Activated naive CD8-positive, alpha-beta T cell treated with anti-CD3 and anti-CD28 coated beads, Interleukin-2, amount 50 U/mL, for 24 hours (primary cell): Measurements from ENCODE around the gene GRAMD1B.
A peak's percentile ranks its signal among the peaks of the same experiment; 100 is the strongest.

Source experiments
- ATAC-seq: fragments of 150-1000 bp; cut with Tn5 transposase; one replicate; pipeline ENCODE4 v1.10.0; 2021
- DNase-seq: peaks from one replicate; pipeline ENCODE4 v3.0.0; 2021
- H3K27ac Mint-ChIP-seq: one replicate; pipeline ENCODE4 v1.8.0; 2021; ENCODE audit warnings: mild to moderate bottlenecking, mixed read lengths
- H3K27me3 Mint-ChIP-seq: one replicate; pipeline ENCODE4 v1.8.0; 2021; ENCODE audit warnings: mixed read lengths
- H3K36me3 Mint-ChIP-seq: one replicate; pipeline ENCODE4 v1.8.0; 2021; ENCODE audit warnings: low read depth, mixed read lengths
- H3K4me1 Mint-ChIP-seq: one replicate; pipeline ENCODE4 v1.8.0; 2021; ENCODE audit warnings: mixed read lengths
- H3K4me3 Mint-ChIP-seq: one replicate; pipeline ENCODE4 v1.8.0; 2021; ENCODE audit warnings: mild to moderate bottlenecking, moderate library complexity, mixed read lengths
- H3K9me3 Mint-ChIP-seq: one replicate; pipeline ENCODE4 v1.8.0; 2021; ENCODE audit warnings: mixed read lengths

The GRAMD1B gene

GRCh38 chr11:123575441-123575840 lies 145.4 kb downstream of the GRAMD1B start:
- Mint-ChIP-seq H3K27ac (no peak overlapping the region), H3K4me1 (peaks cover 9% of the 10 kb centered on the region), H3K27me3 (peaks cover 3% of the 10 kb centered on the region), H3K4me3 (no peak overlapping the region), H3K36me3 (no peaks in the 10 kb centered on the region), H3K9me3 (no peaks in the 10 kb centered on the region)
- no peak for DNase-seq
- no peak for ATAC-seq

GRCh38 chr11:123576082-123576481 lies 146.0 kb downstream of the GRAMD1B start:
- Mint-ChIP-seq H3K36me3 (no peaks in the 10 kb centered on the region), H3K4me3 (no peak overlapping the region), H3K27me3 (peaks cover 7% of the 10 kb centered on the region), H3K4me1 (peaks cover 12% of the 10 kb centered on the region), H3K27ac (no peak overlapping the region), H3K9me3 (no peaks in the 10 kb centered on the region)
- no peak for DNase-seq
- no peak for ATAC-seq

GRCh38 chr11:123576501-123576900 lies 146.4 kb downstream of the GRAMD1B start:
- peaks cover 12% of the 10 kb centered on the region for H3K4me1 Mint-ChIP-seq
- no peaks in the 10 kb centered on the region for H3K36me3 Mint-ChIP-seq
- ATAC-seq (no peak), DNase-seq (no peak)
- no peaks in the 10 kb centered on the region for H3K9me3 Mint-ChIP-seq
- H3K27ac Mint-ChIP-seq: no peak overlapping the region
- H3K27me3 Mint-ChIP-seq: peaks cover 8% of the 10 kb centered on the region
- H3K4me3 Mint-ChIP-seq: no peak overlapping the region

DNA sequence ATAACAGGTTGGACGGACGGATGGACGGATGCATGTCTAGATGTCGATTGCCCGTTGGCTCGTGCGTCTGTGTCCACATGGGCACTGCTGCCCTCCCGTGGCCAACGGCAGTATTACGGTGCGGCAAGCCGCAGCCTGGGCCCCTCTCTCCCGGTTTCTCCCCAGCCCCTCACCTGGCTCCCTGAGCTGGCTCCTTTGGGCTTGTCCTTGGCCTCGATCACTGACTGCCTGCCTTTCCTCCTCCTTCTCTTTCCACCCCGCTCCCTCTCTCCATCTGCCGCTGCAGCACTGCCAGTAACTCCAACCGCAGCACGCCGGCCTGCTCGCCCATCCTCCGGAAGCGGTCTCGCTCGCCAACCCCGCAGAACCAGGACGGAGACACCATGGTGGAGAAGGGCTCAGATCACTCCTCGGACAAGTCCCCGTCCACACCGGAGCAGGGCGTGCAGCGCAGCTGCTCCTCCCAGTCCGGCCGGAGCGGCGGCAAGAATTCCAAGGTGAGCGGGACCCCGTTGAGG lies 147.1 kb downstream of the GRAMD1B start:
- Mint-ChIP-seq H3K4me1 (peaks cover 12% of the 10 kb centered on the region), H3K27me3 (peaks cover 8% of the 10 kb centered on the region), H3K4me3 (no peak overlapping the region), H3K27ac (no peak overlapping the region), H3K9me3 (no peaks in the 10 kb centered on the region), H3K36me3 (no peaks in the 10 kb centered on the region)
- ATAC-seq (peak; percentile 46), DNase-seq (peak; percentile 82)

GRCh38 chr11:123578778-123579481 lies 148.9 kb downstream of the GRAMD1B start:
- peaks cover 8% of the 10 kb centered on the region for H3K27me3 Mint-ChIP-seq
- no peaks in the 10 kb centered on the region for H3K36me3 Mint-ChIP-seq
- no peak for DNase-seq
- no peaks in the 10 kb centered on the region for H3K9me3 Mint-ChIP-seq
- no peak overlapping the region for H3K4me3 Mint-ChIP-seq
- peak overlapping the region; percentile 10 for H3K27ac Mint-ChIP-seq
- H3K4me1 Mint-ChIP-seq: peaks cover 12% of the 10 kb centered on the region
- ATAC-seq: no peak

- peak overlapping the region; percentile 10 for H3K27ac Mint-ChIP-seq
- no peaks in the 10 kb centered on the region for H3K9me3 Mint-ChIP-seq
- H3K4me3 Mint-ChIP-seq: no peak overlapping the region
- peaks cover 12% of the 10 kb centered on the region for H3K4me1 Mint-ChIP-seq
- H3K27me3 Mint-ChIP-seq: peaks cover 8% of the 10 kb centered on the region
- no peaks in the 10 kb centered on the region for H3K36me3 Mint-ChIP-seq
- ATAC-seq (no peak), DNase-seq (no peak)
These were observed 149.4 kb downstream of the GRAMD1B start for GRCh38 chr11:123579482-123579812.

DNA sequence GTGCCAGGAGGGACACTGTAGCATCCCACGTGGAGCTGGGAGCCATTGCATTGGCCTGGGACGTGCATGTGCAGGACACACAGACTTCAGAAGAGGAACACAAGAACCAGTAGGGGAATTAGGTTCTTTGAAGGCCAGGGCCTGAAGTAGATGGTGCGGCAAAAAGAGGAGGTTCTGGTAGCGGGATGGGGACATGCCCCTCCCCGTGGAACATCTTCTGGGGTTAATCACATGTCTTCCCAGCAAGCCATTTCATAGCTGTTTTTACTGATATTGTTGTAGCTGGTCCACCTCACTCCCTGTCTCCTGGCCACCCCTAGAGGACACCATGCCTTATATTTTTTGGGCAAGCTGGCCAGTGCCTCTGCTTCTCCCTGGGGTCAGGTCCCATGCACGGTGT lies 150.1 kb downstream of the GRAMD1B start:
- Mint-ChIP-seq H3K27ac (no peak overlapping the region), H3K9me3 (no peaks in the 10 kb centered on the region), H3K4me1 (peaks cover 12% of the 10 kb centered on the region), H3K36me3 (no peaks in the 10 kb centered on the region), H3K27me3 (peaks cover 8% of the 10 kb centered on the region), H3K4me3 (no peak overlapping the region)
- DNase-seq: no peak
- ATAC-seq: no peak

GRCh38 chr11:123580557-123581275 lies 150.6 kb downstream of the GRAMD1B start:
- peaks cover 8% of the 10 kb centered on the region for H3K27me3 Mint-ChIP-seq
- DNase-seq: peak; percentile 74
- H3K27ac Mint-ChIP-seq: no peak overlapping the region
- H3K4me3 Mint-ChIP-seq: no peak overlapping the region
- ATAC-seq: peak; percentile 72
- H3K36me3 Mint-ChIP-seq: no peaks in the 10 kb centered on the region
- H3K9me3 Mint-ChIP-seq: no peaks in the 10 kb centered on the region
- peaks cover 12% of the 10 kb centered on the region for H3K4me1 Mint-ChIP-seq

DNA sequence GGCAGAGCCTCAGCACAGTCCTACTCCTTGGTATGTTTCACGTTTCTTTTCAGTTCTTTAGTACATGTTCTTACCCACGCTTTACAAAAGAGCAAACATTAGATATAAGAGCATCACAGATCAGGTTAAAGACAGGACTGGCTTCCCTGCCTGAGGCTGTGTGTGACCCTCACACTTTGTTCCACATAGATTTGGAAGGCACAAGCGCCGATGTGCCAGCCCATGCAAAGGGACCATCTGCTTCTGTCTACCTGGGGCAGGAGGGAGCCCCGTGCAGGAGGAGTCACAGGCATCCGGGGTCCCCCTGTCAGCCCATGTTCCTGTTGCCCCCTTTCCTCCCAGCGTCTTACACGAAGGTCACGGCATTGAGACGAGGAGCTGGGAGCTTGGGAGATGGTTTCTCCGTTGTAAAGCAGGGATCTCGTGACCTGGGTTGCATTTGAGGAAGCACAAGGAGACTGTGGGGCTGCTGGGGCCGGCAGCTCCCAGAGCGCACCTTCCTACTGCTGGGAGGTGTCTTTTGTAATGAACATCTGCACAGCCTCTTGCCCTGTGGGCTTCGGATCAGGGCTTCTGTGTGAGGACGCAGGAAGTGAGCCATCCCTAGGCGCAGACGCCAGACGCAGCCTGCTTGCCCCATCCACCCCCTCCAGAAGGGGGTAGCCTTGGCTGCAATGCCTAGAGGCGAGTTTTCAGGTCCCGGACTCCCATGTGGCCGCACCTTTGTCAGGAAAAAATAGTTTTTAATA lies 151.8 kb downstream of the GRAMD1B start:
- no peak overlapping the region for H3K4me3 Mint-ChIP-seq
- no peaks in the 10 kb centered on the region for H3K36me3 Mint-ChIP-seq
- DNase-seq (no peak), ATAC-seq (no peak)
- no peak overlapping the region for H3K27ac Mint-ChIP-seq
- H3K4me1 Mint-ChIP-seq: peaks cover 5% of the 10 kb centered on the region
- H3K9me3 Mint-ChIP-seq: no peaks in the 10 kb centered on the region
- H3K27me3 Mint-ChIP-seq: peaks cover 5% of the 10 kb centered on the region

GRCh38 chr11:123582992-123583504 lies 153.0 kb downstream of the GRAMD1B start:
- Mint-ChIP-seq H3K4me1 (peaks cover 4% of the 10 kb centered on the region), H3K27me3 (peaks cover 5% of the 10 kb centered on the region), H3K9me3 (no peaks in the 10 kb centered on the region), H3K4me3 (no peak overlapping the region), H3K36me3 (no peaks in the 10 kb centered on the region), H3K27ac (no peak overlapping the region)
- DNase-seq: no peak
- ATAC-seq: no peak

- DNase-seq (no peak), ATAC-seq (no peak)
- Mint-ChIP-seq H3K27me3 (peaks cover 5% of the 10 kb centered on the region), H3K9me3 (no peaks in the 10 kb centered on the region), H3K4me3 (no peak overlapping the region), H3K4me1 (peaks cover 4% of the 10 kb centered on the region), H3K36me3 (no peaks in the 10 kb centered on the region), H3K27ac (no peak overlapping the region)
These were observed 154.1 kb downstream of the GRAMD1B start for GRCh38 chr11:123584186-123584585.

DNA sequence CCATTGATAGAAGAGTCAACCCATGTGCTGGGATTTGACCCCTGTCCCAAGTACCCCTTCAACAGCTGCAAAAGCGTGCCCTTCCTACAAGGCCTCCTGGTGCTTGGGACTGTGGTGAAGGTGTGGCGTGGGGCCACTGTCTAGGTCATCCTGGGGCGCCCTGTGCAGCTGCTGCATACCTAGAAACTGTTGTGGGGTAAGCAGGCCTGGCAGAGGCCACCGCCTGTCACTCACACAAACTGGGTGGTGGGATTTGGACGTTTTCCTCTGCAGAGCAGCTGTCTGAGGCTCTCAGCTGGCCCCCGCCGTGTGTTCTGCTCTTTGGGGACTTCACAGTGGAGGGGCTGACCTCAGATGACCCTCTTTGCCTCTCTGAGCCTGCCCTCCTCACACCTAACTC lies 154.7 kb downstream of the GRAMD1B start:
- Mint-ChIP-seq H3K4me1 (peaks cover 4% of the 10 kb centered on the region), H3K9me3 (no peaks in the 10 kb centered on the region), H3K36me3 (no peaks in the 10 kb centered on the region), H3K4me3 (no peak overlapping the region), H3K27ac (no peak overlapping the region), H3K27me3 (peaks cover 5% of the 10 kb centered on the region)
- DNase-seq (no peak), ATAC-seq (no peak)

- DNase-seq (no peak), ATAC-seq (no peak)
- Mint-ChIP-seq H3K27me3 (peaks cover 5% of the 10 kb centered on the region), H3K4me3 (no peak overlapping the region), H3K27ac (no peak overlapping the region), H3K4me1 (peaks cover 4% of the 10 kb centered on the region), H3K9me3 (no peaks in the 10 kb centered on the region), H3K36me3 (no peaks in the 10 kb centered on the region)
These were observed 155.1 kb downstream of the GRAMD1B start for GRCh38 chr11:123585206-123585605.

DNA sequence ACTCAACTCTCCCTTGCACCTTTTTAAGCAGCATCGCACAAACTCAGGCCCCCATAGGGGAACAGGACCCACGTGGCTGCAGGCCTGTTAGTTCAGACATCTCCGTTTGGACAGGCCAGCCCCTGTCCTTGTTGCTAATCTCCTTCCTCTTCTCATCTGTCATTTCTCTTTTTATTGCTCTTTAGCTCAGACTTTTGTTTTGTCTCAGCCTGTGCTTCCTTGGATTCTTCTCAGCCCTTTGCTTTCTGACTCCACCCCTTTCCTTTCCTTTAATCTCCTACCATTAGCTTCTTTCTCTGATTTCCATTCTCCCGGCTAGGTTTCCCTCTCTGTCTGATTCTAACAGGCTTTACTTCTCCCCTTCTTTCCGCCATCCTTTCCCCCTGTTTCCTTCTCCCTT lies 155.6 kb downstream of the GRAMD1B start:
- peaks cover 5% of the 10 kb centered on the region for H3K27me3 Mint-ChIP-seq
- H3K9me3 Mint-ChIP-seq: no peaks in the 10 kb centered on the region
- DNase-seq (no peak), ATAC-seq (no peak)
- H3K27ac Mint-ChIP-seq: no peak overlapping the region
- H3K4me3 Mint-ChIP-seq: no peak overlapping the region
- H3K36me3 Mint-ChIP-seq: no peaks in the 10 kb centered on the region
- H3K4me1 Mint-ChIP-seq: peaks cover 2% of the 10 kb centered on the region
